GM18868 (cell line): Measurements from ENCODE around the gene NDST4.
A peak's percentile ranks its signal among the peaks of the same experiment; 100 is the strongest.
"Not testable (repeated sequence)": the region's sequence is repeated elsewhere in the genome, so short reads cannot be mapped to it uniquely, and the experiment has no call there.

Experiments used
- ATAC-seq: cut with Tn5 transposase; IDR thresholded peaks from one replicate; pipeline ENCODE4 v1.9.1; 2021; ENCODE audit warnings: mild to moderate bottlenecking, moderate library complexity; ENCODE audit not compliant: unreplicated experiment

NDST4 gene

DNA sequence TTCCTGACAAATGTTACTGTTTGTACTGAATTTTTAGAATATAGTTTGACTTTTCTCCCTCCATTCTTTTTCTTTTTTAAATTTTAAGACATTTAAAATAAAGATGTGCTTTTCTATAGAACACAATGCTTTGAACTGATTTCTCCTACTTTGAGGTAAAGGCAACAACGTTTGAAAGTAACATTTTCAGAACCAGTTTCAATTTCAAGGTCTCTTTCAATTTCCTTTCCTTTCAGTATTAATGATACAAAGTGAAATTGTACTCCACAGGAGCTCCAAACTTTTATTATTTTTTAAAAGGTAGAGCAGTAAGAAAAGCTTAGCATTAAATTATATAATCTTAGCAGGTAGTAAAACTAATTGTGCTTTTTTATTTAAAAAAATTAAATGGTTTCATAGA lies 54.9 kb downstream of the NDST4 start:
- no peak for ATAC-seq

DNA sequence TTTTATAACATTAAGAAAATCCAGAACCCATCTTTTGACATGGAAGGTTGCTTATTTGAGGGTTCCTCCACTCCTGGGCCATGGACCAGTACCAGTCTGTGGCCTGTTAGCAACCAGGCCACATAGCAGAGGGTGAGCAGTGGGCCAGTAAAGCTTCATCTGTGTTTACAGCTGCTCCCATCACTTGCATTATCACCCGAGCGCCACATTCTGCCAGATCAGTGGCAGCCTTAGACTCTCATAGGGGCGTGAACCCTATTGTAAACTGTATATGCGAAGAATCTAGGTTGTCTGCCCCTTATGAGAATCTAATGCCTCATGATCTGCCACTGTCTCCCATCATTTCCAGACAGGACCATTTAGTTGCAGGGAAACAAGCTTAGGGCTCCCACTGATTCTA lies 58.6 kb downstream of the NDST4 start:
- ATAC-seq = peak; percentile 83

- no peak for ATAC-seq
Observed at GRCh38 chr4:115053313-115053712, 60.1 kb downstream of the NDST4 start.

GRCh38 chr4:115042496-115042895 lies 70.9 kb downstream of the NDST4 start:
- ATAC-seq = peak; percentile 75

DNA sequence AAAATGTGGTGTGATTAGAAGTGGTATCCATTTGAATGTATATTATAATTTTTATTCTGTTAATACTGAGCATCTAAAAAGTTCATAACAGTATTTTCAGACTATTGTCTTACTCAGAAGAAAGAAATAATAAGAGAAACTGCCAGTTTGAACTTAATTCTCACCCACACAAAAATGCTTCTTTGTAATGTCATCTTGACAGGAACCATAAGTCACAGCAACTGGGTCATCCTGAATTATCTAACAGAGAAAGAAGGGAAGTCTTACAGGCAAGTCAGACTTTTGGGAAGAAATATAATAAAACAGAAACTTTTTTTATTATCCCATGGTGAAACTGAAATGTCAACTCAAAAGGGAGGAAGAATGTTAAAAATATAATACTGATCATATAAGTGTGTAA lies 83.1 kb downstream of the NDST4 start:
- ATAC-seq = no peak

GRCh38 chr4:115028682-115029410 lies 84.6 kb downstream of the NDST4 start:
- ATAC-seq = no peak

DNA sequence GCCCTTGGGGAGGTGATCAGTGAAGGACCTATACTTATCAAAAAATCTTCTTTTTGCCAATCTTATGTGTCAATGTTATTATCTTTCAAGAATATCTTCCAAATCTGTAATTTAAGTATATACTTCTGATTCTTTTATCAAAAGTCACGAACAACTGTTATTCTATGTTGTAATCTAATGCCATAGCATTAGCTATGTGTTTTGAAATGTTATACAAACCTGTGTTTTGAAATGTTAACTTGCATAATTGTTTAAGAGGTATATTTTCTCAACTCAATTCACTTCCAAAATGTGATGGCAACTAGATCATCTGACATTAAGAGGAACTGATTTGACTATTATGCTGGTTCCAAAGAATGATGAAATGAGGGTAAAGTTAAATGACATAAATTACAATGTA lies 113.5 kb downstream of the NDST4 start:
- no peak for ATAC-seq

DNA sequence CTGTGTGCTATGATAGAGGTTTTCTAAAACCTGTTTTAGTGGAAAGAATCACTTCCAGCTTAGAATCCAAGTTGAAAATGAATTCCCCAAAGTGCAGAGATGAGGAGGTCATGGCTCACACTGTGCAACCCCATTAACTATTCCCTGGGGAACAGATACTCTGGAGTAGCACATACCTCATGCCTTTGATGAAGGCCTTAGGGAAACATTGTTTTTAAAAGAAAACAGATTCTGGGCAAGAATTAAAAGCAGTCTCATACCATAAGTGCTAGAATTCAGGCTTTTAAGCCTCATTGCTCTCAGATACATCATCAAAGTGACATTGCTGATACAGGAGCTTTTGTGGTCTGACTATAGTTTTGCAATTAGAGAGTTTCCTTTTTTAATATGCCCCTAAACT lies 115.1 kb downstream of the NDST4 start:
- ATAC-seq = no peak

DNA sequence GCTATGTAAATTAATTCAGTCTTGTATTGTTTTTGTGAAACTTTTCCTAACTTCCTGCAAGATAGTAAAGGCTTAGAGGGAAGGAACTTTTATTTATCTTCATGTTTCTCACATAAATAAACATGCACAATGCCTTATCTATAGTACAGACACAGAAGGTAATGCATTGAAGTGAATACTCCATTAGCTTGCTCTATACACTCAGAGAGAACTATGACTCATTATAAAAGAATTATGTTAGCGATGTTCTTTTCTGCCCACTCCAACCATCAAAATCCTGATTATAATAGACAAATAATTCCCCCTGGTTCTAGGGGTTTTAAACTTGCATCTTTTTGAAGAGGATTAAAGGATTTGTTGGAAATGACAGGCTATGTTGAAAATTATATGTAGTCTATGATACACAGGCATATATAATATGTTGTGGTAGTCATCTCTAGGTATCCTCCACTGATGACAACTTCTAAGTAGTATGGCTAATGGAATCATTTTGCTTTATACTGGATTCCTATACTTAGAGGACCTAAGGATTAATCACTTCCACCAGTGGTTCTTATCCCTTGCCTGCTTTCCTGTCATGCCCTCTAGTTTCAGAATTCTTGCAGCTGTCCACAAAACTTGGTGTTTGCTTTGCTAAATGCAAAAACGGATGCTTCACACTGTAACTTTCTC lies 115.7 kb downstream of the NDST4 start:
- no peak for ATAC-seq

DNA sequence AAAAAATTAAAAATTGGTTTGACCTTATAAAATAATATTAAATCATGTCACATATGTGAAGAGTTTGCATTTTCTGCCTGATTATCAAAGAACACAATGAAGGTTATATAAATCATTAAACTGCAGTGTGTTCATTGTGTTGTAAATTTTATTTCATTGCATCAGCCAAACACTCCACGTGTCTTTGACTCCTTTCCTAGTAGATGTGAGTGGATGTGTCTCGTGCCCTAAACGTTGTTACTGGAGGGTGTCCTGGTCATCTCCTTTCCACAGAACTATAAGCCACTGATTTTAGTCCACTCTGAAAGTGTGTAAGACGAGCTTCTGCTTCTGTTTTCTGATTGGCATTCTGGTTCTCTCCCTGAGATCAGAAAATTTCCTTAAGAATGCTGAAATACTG lies 127.3 kb downstream of the NDST4 start:
- no peak for ATAC-seq

DNA sequence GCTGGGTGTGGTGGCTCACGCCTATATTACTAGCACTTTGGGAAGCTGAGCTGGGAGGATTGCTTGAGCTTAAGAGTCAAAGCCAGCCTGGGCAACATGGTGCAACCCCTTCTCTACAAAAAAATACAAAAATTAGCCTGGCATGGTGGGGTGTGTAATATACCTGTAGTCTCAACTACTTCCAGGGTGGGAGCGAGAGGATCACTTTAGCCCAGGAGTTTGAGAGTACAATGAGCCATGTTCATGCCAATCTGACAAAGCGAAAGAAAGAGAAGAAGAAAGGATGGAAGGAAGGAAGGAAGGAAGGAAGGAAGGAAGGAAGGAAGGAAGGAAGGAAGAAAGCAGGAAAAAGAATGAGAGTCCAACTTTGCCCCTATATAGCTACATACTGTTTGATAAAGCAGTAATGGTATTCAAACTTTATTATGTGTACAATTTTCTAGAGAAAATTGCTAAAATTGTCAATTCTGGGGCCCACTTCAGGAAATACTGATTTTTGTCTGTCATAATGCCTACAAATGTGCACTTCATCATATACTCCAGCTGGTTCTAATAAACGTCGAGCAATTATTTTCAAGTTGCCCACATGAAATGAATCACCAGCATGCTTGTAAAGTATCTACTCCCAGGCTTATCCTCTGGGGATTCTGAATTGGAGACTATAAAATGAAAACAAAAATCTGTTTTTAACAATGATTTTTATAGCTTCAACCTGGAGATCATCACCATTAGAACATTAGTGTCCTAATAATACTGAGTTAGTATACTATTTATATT lies 132.3 kb downstream of the NDST4 start:
- ATAC-seq = no peak

DNA sequence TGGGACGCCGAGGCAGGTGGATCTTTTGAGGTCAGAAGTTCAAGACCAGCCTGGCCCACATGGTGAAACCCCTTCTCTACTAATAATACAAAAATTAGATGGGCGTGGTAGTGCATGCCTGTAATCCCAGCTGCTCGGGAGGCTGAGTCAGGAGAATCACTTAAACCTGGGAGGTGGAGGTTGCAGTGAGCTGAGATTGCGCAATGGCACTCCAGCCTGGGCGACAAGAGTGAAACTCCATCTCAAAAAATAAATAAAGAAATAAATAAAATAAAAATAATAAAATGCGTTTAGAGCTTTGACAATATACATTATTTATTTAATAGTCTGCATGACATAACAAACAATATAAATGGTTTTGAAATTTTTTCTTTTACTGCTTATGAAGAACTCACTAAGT lies 133.0 kb downstream of the NDST4 start:
- not testable (repeated sequence) for ATAC-seq

DNA sequence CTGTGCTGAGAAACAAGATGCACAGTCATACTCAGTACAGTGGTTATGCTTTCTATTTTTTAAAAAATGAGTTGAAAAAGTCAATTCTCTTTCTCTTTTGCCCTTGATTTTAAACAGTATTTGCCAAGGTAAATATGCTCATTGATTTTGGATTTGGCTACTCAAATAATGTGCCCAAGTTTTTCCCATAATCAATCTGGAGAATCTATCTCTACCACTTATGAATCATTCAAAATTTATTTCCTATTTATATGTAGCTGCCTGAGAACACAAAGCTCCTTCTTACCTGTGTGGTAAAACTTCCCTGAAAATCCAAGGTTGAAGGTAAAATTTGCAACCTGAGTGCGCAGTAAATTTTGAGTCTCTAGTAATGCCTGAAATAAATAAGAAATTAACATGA lies 136.5 kb downstream of the NDST4 start:
- ATAC-seq = no peak

DNA sequence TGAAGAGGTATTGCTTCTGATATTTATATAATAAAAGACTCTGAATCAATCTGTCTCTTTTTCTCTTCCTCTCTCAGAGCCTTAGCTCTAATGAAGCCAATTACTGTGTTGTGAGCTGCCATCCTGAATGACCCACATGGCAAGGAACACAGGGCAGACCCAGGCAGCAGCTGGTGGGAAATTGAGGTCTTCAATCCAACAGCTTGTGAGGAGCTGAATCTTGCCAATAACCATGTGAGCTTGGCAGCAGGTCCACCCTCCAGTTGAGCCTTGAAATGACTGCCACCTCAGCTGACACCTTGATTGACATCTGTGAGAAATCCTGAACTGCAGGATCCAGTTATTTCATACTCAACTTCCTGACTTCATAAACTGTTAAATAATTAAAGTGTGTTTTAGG lies 149.4 kb downstream of the NDST4 start:
- ATAC-seq = no peak

DNA sequence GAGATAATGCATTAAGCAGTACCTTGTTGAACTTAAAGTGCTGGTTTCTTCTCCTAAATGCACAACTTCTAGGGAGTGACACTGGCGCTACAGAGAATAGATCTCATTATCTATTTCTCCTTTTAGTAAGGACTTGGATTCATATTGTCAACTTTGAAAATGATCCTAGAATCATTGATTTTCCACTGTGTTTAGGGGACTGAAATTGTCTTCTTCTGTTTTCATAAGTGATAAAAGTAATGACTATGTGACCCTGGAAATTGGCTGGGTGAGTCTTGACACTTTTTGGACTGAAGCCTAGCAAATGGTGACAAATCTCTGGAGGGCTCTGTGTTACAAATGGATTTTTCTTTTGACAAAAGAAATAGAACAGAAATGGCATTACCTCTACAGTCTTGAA lies 167.8 kb downstream of the NDST4 start:
- no peak for ATAC-seq

GRCh38 chr4:114941503-114941902 lies 171.9 kb downstream of the NDST4 start:
- no peak for ATAC-seq

- ATAC-seq = no peak
Observed at GRCh38 chr4:114927881-114928280, 185.5 kb downstream of the NDST4 start.

- no peak for ATAC-seq
Observed at GRCh38 chr4:114926583-114926982, 186.8 kb downstream of the NDST4 start.

- no peak for ATAC-seq
Observed at GRCh38 chr4:114924311-114924710, 189.1 kb downstream of the NDST4 start.

DNA sequence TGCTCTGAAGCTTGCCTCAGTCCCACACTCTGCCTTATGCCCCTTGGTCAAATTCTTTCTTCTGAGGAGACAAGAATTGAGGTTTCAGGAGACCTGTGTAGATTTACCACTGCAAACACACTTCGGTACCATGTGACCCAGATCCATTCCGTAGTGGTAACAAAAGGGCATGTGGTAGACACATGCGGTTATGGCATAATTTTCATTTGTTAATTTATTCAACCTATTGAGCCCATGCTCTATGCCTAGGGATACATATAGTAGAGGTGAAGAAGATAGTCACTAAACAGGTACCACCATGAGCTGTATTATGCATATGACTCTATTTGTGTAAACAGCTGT lies 190.9 kb downstream of the NDST4 start:
- peak; percentile 45 for ATAC-seq

DNA sequence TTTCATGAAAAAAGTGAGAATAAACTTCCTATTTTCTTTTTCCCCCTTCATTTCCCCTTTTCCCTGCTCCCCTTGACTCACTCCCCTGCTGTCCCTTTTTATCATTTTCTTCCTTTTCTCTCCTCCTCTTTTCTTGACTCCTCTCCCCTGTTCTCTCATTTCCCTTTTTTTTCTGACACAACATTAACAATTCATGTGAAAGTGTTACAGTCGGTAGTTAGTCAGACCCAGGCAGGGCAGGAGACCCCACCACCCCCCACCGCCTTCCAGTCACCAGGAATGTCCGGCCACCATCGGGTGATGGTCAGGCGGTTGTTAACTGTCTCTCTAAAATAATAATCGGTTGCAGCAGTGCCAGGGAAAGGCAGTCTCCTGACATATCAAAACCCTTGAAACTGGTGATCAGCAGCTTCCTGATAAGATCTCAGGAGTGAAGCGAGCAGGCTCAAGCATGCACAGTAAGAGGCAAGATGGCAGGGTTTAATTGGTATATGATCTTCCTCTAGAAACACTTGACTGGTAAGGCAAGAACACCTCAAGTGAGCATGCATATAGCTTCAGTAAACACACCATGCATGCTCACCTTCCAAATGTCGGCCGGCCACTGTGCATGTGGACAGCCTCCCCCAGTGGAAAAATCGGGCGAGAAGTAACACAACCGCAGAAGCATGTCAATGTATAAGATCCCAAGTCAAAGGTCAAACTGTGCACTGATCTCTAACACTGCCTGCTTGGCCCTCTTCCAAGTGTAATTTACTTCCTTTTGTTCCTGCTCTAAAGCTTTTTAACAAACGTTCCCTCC lies 191.4 kb downstream of the NDST4 start:
- ATAC-seq = no peak
